Gastroesophageal sphincter (tissue), 3 donors: ENCODE data around the gene GIPC2.

Source experiments
- POLR2AphosphoS5 ChIP-seq: sonication (generic); formaldehyde crosslinking; IDR thresholded peaks from one replicate; pipeline ENCODE4 v1.6.1; 2017; ENCODE audit warnings: antibody characterized with exemption
- TF ChIP-seq, protein P1 (sequence below), 4 experiments: fragments of 200-600 bp in 2 of 4; fragments of 450-650 bp in 2 of 4; sonication (generic) in 1 of 4; IDR thresholded peaks; one replicate each; pipeline ENCODE4 v1.5.1; 2017 to 2019; ENCODE audit warnings: antibody characterized with exemption in 4 of 4, mild to moderate bottlenecking in 2 of 4, moderate library complexity in 2 of 4

DNA sequence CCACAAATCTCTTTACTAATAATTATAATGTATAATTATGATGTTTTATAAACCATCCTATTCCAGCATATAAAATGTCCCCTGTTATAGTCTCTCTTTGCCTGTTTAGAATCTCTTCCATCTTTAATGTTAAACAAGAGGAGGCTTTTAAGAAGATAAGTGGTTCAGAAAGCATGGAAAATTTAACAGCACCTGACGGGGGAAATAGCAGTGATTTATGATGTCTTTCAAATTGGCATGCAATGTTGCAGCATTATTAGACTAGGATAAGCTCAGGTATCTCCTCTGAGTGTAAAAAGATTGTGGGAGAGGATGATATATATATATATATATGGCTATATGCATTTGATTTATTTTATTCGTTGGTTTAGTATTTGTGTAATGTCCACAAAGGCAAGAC, 24.4 kb downstream of the GIPC2 start:
- TF ChIP-seq POLR2AphosphoS5, result no peak
- TF ChIP-seq, protein P1, sequence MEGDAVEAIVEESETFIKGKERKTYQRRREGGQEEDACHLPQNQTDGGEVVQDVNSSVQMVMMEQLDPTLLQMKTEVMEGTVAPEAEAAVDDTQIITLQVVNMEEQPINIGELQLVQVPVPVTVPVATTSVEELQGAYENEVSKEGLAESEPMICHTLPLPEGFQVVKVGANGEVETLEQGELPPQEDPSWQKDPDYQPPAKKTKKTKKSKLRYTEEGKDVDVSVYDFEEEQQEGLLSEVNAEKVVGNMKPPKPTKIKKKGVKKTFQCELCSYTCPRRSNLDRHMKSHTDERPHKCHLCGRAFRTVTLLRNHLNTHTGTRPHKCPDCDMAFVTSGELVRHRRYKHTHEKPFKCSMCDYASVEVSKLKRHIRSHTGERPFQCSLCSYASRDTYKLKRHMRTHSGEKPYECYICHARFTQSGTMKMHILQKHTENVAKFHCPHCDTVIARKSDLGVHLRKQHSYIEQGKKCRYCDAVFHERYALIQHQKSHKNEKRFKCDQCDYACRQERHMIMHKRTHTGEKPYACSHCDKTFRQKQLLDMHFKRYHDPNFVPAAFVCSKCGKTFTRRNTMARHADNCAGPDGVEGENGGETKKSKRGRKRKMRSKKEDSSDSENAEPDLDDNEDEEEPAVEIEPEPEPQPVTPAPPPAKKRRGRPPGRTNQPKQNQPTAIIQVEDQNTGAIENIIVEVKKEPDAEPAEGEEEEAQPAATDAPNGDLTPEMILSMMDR (IDR thresholded peaks at IDR 0.05), result no peak
